SK-N-SH (cell line): ENCODE measurements around the gene IL4.

ENCODE experiments used
- CHD2 ChIP-seq: fragments of 150-350 bp; IDR thresholded peaks from 2 replicates; pipeline ENCODE4 v1.6.1; 2018; ENCODE audit warnings: low read length; ENCODE audit not compliant: partially characterized antibody
- CTCF ChIP-seq: fragments of 200-600 bp; sonication (generic); IDR thresholded peaks from 2 replicates; pipeline ENCODE4 v1.6.1; 2017; ENCODE audit warnings: antibody characterized with exemption, mild to moderate bottlenecking, moderate library complexity
- EP300 ChIP-seq, 2 experiments: IDR thresholded peaks; 2 replicates each; pipeline versions ENCODE4 v1.4.0 to v1.6.1; 2012; ENCODE audit warnings: borderline replicate concordance in 1 of 2, low read depth in 1 of 2, low read length in 1 of 2
- MXI1 ChIP-seq: IDR thresholded peaks from 2 replicates; pipeline ENCODE4 v1.6.1; 2012; ENCODE audit warnings: mild to moderate bottlenecking, low read depth, low read length, improper control_type of control experiment
- NRF1 ChIP-seq: IDR thresholded peaks from 2 replicates; pipeline ENCODE4 v1.6.1; 2012; ENCODE audit warnings: low read depth, mild to moderate bottlenecking, low read length

- TF ChIP-seq CHD2 (no peak), CTCF (no peak), EP300 (IDR thresholded peaks at IDR 0.05; ENCODE audit: borderline replicate concordance in 1 of 2, low read depth in 1 of 2, low read length in 1 of 2) (no peak), MXI1 (no peak), NRF1 (no peak)
Observed at GRCh38 chr5:132647473-132647872, 26.3 kb upstream of the IL4 start.
